Heart left ventricle (tissue), 13 donors: Measurements from ENCODE around the gene GABRB1.

Source experiments
- POLR2A ChIP-seq, 2 donors: fragments of 450-650 bp; IDR thresholded peaks; one replicate each; pipeline ENCODE4 v1.6.1; 2017; ENCODE audit warnings: antibody characterized with exemption in 2 of 2, mild to moderate bottlenecking in 2 of 2, moderate library complexity in 2 of 2
- TF ChIP-seq, protein P1 (sequence below), 12 donors: fragments of 200-600 bp; sonication (generic) in 4 of 12; IDR thresholded peaks; one replicate each; pipeline versions ENCODE4 v1.5.0 to v1.8.0; 2018 to 2022; ENCODE audit warnings: antibody characterized with exemption in 12 of 12, mild to moderate bottlenecking in 5 of 12
- donor health status: ischemic (EF 13 %, LVEDD 7.1; RV severe dilation, severe dysfunction).
- donor health status: DM: no; HTN: yes; CAD: no.
- donor health status: DM: no; HTN: no; CAD: no.
- donor health status: ischemic (EF 25% LVEDD 6.9; RV normal size, moderate dysfunction).
- donor health status: ischemic (EF 25% LVEDD 5.7; RV mildly dilated, moderate dysfunction).
- donor health status: ischemic (EF 35%, LVEDD 5.7; RV mildly dilated, moderate dysfunction).
- donor health status: nonischemic (EF 11% LVEDD 7.7; RV severe dilation, severe dysfunction).
- donor health status: DM: yes; HTN: yes; CAD: no.
- donor health status: PGD.
- donor health status: ischemic (EF 29% LVEDD 5.4; RV normal size, mild dysfunction).
- donor health status: nonischemic (EF 23%, LVEDD 6.1; RV moderate dilation, normal function).

DNA sequence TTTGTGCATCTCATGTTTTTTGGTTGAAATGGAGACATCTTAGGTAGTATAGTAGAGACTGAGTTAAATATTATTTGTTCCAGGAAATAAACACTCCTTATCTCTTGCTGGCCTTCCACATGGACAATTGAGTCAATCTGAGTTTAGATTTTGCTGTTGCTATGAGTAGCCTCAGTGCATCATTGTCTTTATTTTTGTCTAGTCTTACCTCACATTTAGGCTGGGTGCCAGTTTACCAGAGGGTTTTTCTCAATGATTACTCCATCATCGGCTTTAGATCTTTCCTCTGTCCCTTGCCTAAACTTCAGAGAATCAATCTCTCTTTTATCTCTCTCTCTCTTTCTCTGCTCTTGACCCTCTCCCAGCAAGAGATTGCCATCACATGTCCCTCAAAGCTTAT is 73.6 kb downstream of the GABRB1 start:
- TF ChIP-seq, protein P1, sequence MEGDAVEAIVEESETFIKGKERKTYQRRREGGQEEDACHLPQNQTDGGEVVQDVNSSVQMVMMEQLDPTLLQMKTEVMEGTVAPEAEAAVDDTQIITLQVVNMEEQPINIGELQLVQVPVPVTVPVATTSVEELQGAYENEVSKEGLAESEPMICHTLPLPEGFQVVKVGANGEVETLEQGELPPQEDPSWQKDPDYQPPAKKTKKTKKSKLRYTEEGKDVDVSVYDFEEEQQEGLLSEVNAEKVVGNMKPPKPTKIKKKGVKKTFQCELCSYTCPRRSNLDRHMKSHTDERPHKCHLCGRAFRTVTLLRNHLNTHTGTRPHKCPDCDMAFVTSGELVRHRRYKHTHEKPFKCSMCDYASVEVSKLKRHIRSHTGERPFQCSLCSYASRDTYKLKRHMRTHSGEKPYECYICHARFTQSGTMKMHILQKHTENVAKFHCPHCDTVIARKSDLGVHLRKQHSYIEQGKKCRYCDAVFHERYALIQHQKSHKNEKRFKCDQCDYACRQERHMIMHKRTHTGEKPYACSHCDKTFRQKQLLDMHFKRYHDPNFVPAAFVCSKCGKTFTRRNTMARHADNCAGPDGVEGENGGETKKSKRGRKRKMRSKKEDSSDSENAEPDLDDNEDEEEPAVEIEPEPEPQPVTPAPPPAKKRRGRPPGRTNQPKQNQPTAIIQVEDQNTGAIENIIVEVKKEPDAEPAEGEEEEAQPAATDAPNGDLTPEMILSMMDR (IDR thresholded peaks at IDR 0.05), result no peak
- no peak for TF ChIP-seq POLR2A (IDR thresholded peaks at IDR 0.05)
